ENCODE measurements around the gene CCNYL1.
"Not testable (repeated sequence)": the region's sequence is repeated elsewhere in the genome, so short reads cannot be mapped to it uniquely, and the experiment has no call there.

Gene CCNYL1

DNA sequence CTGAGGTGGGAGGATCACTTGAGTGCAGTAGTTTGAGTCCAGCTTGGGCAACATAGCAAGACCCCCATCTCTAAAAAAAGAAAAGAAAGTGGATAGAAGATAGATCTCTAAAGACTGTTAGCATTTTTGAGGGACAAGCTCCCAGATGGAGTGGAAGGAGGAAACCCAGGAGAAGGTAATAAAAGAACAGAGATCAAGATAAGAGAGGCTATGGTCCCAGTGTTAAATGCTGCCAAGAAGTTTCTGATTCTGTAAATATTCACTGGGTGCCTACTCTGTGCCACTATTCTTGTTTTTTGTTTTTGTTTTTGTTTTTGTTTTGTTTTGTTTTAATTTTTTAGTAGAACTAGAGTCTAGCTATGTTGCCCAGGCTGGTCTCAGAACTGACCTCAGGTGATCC lies 32.1 kb downstream of the CCNYL1 start:
- DNase-seq, result no peak

DNA sequence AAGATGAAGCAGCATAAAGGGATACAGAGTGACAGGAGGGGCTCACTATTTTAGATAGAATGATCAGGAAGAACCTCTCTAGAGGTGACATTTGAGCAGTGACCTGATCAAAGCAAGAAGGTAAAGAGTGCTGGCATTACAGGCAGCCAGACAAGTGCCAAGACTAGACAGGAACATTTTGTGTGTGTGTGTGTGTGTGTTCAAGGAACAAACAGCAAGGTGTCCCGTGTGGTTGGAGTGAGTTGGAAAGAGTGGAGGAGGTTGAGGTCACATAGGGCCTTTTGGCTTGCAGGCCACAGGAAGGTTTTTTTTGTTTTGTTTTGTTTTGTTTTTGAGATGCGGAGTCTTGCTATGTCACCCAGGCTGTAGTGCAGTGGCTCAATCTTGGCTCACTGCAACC lies 32.6 kb downstream of the CCNYL1 start:
- DNase-seq, result no peak

DNA sequence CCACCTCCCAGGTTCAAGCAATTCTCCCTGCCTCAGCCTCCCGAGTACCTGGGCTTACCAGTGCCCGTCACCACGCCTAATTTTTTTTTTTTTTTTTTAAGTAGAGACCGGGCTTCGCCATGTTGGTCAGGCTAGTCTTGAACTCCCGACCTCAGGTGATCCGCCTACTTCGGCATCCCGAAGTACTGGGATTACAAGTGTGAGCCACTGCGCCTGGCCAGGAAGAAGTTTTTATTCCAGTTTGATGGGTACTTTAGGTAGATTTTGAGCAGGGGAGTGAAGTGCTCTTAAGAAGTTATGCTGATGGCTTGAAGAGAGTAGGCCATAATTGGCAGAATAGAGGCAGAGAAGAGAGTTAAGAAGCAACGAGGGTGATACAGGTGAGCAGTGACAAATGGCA lies 33.0 kb downstream of the CCNYL1 start:
- no peak for DNase-seq

DNA sequence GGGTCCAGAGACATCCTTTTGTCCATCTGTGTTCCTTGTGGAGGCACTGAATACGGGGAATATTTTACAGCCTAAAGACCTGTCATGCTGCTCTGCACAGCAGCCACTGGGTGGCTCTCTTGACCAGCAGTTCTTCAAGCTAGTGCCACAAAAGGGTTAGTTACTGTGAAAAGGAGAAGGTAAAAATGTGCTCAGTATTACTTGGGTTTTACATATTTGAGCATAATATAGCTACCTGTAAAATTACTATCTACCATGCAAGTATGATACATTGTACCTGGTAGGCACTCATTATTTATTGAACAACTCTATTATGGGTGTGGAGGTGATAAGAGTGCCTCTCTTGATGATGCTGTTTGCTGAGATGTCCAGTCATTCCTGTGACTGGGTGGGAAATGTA lies 34.7 kb downstream of the CCNYL1 start:
- DNase-seq, result peak; percentile 36 to 46

DNA sequence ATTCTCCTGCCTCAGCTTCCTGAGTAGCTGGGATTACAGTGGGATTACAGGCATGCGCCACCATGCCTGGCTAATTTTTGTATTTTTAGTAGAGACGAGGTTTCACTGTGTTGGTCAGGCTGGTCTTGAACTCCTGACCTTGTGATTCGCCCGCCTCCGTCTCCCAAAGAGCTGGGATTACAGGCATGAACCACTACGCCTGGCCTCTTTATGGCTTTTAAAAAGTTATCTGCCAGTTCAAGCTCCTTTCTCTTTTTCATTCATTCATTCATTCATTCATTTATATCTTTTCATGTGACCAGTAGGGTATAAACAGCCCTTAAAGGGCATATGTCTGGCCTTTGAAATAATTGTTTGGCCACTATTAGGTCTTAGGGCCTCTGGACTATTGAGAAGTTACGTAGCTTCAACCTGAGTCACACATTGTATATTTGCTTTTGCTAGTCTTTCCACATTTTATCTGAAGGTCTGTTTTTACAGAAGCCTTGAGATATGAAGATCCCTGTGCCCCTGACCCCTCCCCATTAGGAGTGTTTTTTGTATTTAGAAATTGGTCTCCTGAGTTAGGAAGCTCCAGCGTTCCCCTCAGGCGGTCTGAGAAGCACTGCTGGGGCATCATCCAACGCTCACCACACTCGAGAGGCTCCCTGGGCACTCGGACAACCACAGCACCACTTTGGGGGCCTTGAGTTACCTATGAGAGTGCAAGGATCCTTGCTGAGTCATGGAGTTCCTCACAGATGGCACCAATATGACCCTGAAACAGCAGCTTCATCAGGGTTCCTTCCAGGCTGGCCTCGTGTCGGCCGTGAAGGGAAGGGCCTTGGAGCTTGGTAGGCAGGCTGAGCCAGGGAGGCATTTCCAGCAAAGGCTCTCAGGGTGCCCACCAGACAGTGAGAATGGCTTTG lies 36.5 kb downstream of the CCNYL1 start:
- DNase-seq, result no peak

DNA sequence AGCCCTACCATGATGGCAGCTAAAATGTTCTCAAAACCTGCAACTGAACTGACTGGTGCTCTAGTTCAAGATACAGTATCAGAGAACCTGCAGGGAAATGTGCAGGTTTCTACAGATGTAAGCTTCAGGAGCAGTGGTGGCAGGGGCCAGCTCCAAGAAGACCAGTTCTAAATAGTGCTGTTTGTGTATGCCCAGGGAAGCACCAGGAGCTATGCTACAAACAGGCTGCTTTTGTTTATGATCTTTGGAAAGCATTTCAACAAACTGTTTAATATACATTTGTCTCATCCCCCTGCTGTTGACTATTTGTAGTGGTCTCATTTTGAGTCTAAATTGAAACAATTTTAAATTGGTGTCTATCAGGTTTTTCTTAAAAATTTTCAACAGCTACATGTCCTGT lies 37.6 kb downstream of the CCNYL1 start:
- DNase-seq, result no peak

DNA sequence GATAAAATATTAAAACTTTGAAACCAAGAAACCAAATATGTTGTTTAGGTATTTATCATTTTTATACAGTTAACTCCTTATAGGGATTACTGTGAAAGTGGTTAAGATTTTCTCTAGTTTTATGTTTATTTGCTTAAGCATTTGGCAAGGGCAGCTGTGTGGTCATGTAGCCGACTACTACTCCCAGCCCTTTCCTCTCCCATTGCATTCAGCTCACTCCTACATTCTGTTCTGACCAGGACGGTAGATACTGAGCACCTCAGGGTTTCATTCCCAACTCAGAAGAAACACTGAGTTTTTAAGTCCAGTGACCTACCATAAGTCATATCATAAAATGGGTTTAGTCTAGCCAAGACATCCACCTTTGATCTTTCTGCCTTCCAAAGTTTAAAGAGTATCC lies 38.4 kb downstream of the CCNYL1 start:
- DNase-seq, result no peak

DNA sequence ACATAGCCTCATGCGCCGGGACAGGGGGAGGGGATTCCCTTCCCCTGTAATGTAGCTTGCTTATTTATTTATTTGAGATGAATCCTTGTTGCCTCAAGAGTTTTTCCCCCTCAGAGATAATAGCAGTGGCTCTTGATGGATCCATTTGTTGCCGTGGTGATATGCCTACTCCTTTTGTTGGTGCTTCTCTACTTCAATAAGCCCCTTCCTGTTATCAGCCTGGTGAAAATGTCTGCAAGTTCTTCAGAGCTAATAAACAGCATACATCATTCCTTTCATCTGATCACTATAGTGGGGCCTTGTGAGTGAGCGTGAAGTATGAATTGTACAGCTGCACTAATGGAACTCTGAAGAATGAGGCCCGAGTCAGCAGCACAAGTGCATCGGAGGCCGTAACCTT lies 38.9 kb downstream of the CCNYL1 start:
- DNase-seq, result no peak

DNA sequence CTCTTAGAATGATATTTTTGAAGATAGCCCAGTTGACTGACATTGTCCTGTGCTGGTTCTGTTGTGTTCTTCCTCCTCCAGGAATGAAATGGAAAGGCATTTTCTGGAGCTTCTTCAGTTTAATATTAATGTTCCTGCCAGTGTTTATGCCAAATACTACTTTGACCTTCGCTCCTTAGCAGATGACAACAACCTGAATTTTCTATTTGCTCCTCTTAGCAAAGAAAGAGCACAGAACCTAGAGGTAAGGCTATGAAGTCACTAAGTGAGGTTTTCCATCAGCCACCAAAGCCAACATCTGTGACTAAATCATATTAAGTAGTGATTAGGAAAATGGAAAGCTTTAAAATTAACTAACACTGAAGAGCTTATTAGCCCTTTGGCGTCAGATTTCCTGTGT lies 39.4 kb downstream of the CCNYL1 start:
- no peak for DNase-seq

DNA sequence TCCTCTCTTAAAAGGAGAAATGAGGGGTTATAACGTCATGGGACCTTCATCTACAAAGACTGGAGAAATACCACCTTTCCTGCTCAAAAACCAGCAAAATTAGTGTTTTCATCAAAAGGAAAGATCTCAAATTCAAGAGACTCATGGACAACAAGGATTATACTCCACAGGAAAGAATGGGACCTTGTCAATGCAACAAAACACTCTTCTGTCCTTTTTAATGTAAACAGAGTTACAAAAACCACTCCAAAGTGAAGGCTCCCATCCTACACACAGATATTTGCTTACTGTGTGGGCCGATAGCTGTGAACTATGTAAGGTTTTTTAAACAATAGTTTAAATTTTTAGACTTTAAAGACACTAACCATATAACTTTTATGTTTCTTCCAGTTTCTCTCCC lies 42.2 kb downstream of the CCNYL1 start:
- not testable (repeated sequence) for DNase-seq

DNA sequence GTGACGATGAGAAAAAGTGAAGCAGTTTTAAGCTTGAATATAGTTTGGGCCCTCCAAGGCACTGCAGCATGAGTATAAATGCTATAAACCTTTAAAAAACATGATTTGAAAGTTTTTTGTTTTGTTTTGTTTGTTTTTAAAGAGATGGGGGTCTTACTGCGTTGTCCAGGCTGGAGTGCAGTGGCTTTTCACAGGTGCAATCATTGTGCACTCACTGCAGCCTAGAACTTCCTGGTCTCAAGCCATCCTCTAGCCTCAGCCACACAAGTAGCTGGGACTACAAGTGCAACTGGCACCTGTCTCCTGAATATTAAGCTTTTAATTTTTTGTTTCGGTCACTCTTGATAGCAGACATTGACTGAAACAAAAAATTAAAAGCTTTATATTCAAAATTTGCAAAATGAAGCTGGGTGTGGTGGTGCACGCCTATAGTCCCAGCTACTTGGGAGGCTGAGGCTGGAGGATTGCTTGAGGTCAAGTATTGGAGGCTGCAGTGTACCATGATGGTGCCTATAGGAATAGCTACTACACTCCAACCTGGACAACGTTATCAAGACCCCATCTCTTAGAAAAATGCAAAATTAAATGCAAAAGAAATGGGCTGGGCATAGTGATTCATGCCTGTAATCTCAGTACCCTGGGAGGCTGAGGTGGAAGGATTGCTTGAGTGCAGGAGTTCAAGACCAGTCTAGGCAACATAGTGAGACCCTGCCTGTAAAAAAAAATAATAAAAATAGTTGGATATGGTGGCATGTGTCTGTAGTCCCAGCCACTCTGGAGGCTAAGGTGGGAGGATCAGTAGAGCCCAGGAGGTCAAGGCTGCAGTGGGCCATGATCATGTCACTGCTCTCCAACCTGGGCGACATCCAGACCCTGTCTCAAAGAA lies 43.3 kb downstream of the CCNYL1 start:
- no peak for DNase-seq

DNA sequence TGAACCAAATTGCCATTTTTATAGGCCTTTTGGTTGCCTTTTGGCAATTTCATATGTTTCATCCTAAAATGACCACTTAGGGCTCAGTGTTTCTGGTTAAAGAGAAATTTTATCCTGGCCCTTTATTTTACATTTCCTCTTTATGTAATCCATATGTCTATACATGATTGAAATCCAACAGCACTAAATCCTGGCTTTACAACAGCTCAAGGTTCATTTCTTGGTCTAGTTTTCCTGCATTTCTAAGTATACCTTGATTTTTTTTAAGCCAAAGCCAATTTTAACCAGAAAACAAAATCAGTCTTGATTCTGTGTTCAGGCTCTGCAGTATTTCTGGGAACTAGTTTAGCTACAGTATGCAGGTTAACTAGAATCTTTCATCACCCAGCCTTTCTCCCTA lies 46.6 kb downstream of the CCNYL1 start:
- no peak for DNase-seq

DNA sequence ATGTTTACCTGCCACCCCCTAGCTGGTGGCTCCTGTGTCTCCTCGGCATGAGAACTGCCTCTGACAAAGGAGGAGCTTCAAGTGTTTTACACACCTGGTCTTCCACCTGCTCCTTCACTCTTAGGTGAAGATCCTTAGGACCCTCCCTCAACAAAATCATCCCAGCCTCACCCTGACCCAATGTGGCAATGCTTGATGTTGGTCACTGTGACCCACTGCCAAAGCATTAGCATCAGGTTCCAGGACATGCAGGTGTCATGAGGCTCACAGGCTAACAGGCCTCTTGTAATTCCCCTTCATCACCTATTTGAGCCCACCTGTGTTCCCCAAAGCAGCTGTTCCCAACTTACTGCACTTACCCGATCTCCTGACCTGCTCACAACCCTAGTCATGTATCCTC lies 48.5 kb downstream of the CCNYL1 start:
- no peak for DNase-seq

DNA sequence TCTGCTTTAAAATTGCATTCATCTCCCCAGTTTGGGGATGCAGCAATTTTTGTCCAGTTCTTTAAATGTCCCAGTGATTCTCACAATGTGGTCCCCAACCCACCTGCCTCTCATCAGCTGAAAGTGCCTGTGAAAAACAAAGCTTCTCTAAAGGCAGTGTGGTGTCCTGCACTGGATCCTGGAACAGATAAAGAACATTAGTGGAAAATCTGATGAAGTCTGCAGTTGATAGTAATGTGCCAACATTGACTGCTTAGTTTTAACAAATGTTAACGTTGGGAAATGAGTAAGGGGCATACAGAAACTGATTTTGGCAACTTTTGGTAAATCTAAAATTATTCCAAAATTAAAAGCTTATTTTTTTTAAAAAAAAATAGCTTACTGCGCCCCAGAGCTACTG lies 49.0 kb downstream of the CCNYL1 start:
- no peak for DNase-seq

DNA sequence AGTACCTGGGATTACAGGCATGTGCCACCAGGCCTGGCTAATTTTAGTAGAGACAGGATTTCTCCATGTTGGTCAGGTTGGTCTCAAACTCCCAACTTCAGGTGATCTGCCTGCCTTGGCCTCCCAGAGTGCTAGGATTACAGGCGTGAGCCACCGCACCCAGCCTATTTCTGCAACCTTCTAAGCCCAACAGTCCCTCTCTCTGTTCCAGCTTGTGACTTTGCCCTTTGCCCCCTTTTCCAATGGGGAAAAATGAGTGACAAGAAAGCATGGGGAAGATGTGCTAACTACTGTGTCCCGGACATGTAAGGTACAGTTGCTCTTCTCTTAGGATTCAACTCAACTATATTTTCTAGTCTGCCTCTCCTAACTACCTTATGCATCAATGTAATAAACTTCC lies 50.0 kb downstream of the CCNYL1 start:
- not testable (repeated sequence) for DNase-seq

DNA sequence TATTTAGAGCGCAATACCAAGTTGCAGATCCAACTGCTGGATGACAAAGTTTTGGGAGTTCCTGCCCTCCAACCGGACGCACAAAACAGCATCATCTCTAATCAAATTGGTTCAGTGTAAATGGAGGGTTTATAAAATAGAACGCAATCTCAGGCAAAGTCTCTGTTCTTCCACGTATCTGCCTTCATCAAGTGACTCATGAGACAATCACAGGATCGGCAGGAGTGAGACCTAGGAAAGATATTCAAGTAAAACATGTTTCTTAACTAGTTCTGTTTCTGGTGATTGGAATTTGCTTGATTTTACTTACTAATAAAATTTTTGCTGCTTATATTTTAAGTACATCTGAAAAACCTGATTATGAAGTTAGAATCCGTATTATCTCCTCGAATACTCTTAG lies 50.7 kb downstream of the CCNYL1 start:
- no peak for DNase-seq

DNA sequence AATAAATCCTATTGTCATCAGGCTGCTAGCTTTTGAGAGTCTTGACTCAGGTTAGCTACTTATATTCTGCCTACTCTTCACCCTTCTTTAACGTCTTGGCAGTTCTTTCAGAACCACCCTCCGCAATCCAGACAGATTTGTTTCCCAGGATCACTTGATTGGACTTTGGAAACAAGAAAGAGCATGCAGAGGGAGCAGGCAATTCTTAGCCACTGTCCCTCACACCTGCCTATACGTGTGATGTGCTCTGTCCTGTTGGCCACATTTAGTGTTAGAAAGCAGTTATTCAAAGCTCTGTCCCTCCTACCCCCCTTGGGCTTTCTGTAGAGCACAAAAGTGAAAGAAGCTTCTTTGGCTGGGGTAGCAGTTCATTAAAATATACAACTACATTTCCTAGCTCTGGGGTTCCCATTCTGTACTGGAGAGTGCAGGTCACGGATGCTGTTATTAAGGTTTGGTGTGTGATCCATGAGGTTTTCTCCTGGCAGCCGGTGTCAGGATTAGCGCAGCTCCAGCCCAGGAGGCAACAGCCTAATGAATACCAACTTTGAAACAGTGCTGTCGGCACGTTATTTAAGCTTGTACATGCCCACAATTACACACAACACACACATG lies 52.0 kb downstream of the CCNYL1 start:
- DNase-seq, result no peak

DNA sequence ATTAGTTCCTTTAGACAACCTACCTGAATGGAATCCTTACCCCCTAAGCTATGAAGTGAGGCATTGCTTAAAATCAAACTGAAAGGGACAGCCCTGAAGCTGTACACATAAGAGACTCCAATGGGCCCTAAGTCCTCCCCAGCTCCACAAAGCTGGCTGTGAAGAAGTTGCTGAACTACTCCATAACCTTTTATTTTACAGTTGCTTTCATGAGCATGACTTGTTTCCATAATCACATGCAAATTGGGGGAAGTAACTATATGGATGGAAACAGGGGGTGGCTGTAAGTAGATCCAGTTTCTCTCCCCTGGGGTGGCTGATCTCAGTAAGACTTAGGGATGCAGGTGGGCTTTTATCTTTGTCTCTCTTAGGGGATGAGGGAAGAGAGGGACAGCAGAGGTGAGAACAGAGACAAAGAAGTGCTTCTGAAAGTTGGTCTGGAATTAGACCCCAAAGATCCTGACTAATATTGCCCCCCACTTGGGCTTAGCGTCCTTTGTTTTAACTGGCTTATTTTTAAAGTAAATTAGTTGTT lies 52.7 kb downstream of the CCNYL1 start:
- DNase-seq, result no peak

DNA sequence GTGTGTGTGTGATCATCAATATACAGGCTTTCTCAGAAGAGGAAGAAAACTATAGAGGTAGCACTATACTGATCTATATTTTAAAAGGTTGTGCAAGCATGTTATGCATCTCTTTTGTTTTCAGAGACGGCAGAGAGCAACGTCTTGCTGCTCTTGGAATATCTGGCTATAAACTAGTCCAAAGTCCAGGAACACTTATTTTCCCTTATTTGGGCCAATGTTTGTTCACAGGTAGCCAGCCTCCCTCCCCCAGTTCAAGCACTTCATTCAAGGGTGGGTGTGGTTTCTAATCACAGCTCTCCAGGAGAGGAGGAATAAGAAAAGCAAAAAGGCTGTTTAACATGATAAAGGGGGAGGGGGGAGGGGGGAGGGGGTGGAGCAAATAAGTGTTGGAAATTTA lies 54.1 kb downstream of the CCNYL1 start:
- no peak for DNase-seq

DNA sequence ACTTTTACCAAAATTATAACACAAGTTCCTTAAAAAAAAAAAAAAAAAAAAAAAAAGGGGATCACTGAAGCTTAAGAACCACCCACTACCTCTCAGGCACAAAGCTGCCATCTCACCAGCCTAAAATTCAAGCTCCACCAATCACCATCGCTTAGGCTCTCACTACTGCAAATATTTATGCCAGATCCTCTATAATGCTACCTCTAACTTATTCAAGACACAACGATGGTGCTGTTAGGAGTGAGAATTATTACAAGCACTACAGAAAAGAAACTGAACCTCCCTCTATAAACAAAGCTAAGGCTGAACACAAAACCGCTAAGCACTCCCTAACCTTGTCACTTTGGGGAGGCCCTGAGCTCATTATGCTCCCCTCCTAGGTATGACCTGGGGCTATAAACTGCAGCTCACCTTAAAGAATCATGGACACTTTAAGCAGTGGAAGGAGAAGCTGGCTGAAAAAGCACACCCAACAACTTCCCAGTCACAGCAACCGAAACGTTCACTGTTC lies 54.7 kb downstream of the CCNYL1 start:
- DNase-seq, result no peak

DNA sequence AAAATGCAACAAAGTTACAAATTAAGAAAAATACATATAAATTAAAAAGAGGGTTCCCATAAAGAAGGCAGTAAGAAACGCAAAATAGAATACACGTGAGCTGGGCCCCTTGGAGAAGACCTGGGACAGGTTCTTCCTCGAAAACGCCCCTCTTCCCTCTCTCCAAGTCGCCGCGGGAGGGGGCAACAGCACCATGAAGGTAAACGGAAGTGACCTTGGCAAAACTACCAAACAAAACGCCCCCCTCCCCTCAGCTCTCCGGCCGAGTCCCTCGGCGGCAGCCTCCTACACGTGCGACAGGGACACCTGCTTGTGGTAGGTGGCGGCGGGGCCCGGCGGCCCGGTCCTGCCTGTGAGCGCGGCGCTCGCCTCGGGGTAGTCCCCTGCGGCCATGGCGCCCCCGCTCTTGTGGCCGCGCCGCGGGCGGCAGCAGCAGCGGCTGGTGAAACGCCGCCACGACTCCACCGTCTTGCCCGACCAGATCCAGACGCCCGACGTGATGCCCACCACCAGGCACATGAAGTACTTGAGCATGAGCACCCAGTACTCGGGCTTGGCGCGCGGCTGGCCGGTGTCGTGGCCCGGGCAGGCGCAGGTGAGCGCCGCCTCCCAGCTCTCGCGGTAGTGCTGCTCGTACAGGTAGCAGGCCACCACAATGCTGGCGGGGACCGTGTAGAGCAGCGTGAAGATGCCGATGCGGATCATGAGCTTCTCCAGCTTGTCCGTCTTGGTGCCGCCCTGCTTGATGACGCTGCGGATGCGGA lies 55.4 kb downstream of the CCNYL1 start:
- peak; percentile 19 to 28 for DNase-seq

DNA sequence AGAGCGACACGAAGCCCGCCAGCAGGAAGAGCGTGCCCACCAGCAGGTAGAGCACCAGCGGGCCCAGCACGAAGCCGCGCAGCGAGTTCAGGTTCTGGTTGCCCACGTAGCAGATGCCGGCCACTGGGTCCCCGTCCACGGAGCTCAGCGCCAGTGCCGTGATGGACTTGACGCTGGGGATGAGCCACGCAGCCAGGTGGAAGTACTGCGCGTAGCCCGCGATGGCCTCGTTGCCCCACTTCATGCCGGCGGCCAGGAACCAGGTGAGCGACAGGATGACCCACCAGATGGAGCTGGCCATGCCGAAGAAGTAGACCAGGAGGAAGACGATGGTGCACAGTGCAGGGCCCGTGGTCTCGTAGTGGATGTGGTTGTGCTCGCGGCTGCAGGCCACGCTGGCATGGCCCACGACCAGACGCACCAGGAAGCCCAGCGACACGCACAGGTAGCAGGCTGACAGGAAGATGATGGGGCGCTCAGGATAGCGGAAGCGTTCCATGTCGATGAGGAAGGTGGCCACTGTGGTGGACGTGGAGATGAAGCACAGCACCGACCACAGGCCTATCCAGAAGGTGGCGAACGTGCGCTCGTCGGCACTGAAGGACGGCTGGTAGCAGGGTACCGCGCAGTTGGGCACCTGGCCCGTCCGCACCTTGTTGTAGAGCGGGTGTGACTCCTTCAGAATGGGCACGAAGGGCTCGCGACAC lies 56.2 kb downstream of the CCNYL1 start:
- DNase-seq, result peak; percentile 22 to 39
